Prostate gland (tissue), 2 donors: Measurements from ENCODE around the gene A1CF.

ENCODE experiments used
- CTCF ChIP-seq, 4 experiments: fragments of 200-600 bp in 2 of 4; fragments of 450-650 bp in 2 of 4; sonication (generic) in 2 of 4; IDR thresholded peaks; 1 replicate in 3 of 4; 2 replicates in 1 of 4; pipeline ENCODE4 v1.5.1; 2016 to 2019; ENCODE audit warnings: antibody characterized with exemption in 4 of 4, mild to moderate bottlenecking in 2 of 4, moderate library complexity in 2 of 4
- POLR2A ChIP-seq: fragments of 450-650 bp; IDR thresholded peaks from one replicate; pipeline ENCODE4 v1.6.1; 2016; ENCODE audit warnings: antibody characterized with exemption, mild to moderate bottlenecking
- POLR2AphosphoS5 ChIP-seq: sonication (generic); formaldehyde crosslinking; IDR thresholded peaks from one replicate; pipeline ENCODE4 v1.6.1; 2017; ENCODE audit warnings: antibody characterized with exemption

DNA sequence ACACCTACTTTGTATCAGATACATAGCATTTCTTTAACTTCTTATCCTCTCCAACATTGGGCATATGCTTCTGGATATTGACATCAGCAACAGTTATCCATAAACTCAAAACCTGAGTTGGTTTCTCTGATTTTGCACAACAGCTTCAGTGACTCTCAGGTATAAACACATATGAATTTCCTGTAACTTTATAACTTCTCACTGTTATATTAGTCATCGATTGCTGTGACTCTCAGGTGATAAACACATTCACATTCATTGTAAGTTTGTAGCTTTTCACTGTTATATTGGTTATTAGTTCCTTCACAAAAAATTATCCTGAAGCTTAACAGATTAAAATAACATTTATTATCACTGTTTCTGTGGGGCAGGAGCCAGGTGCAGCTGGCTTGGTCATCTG, 88.7 kb downstream of the A1CF start:
- TF ChIP-seq CTCF (IDR thresholded peaks at IDR 0.05): no peak
- no peak for TF ChIP-seq POLR2A
- TF ChIP-seq POLR2AphosphoS5: no peak
